Measurements from ENCODE around the gene SYTL1.
A peak's percentile ranks its signal among the peaks of the same experiment; 100 is the strongest.

The SYTL1 gene

GRCh38 chr1:27346991-27347624, 5.3 kb downstream of the SYTL1 start:
- DNase-seq: no peak

DNA sequence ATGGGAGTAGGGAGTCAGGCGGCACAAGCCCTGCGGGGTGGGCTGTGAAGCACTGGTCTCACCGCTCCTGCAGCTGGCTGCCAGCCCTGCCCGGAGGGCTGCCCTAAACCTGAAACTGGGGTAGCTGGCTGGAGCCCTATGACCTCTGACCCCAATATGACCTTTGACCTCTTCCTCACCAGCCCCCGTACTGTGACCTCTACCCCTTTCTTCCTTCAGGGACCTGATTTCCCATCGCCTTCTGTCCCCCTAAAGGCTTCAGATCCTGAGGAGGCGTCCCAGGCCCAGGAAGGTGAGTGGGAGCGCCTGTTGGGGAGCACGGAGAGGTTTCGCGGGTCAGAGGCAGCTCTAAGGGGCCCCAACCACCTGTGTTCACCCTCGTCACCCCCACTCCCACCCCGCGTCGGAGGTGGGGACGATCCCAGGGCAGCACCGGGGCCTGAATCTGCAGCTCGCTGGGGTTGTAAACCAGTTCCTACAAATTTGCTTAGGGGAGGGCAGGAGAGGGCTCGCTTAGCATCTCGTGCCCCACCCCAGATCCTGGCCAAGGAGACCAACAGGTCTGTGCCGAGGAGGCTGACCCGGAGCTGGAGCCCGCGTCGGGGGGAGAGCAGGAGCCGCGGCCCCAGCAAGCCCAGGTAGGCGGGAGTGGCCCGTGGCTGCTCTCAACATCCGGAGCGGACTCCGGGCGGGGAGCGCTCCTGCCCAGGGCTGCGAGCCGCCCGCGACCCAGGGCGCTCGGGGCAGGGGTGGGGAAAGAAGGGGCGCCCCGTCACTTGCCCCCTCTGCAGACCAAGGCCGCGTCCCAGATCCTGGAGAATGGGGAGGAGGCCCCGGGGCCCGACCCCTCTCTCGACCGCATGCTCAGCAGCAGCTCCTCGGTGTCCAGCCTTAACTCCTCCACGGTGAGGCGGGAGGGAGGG, 7.3 kb downstream of the SYTL1 start:
- no peak for DNase-seq

- DNase-seq: peak in 19 of 51 donors; percentile 7 to 52 (median 25)
Measured at GRCh38 chr1:27349784-27350662, 8.2 kb downstream of the SYTL1 start.

DNA sequence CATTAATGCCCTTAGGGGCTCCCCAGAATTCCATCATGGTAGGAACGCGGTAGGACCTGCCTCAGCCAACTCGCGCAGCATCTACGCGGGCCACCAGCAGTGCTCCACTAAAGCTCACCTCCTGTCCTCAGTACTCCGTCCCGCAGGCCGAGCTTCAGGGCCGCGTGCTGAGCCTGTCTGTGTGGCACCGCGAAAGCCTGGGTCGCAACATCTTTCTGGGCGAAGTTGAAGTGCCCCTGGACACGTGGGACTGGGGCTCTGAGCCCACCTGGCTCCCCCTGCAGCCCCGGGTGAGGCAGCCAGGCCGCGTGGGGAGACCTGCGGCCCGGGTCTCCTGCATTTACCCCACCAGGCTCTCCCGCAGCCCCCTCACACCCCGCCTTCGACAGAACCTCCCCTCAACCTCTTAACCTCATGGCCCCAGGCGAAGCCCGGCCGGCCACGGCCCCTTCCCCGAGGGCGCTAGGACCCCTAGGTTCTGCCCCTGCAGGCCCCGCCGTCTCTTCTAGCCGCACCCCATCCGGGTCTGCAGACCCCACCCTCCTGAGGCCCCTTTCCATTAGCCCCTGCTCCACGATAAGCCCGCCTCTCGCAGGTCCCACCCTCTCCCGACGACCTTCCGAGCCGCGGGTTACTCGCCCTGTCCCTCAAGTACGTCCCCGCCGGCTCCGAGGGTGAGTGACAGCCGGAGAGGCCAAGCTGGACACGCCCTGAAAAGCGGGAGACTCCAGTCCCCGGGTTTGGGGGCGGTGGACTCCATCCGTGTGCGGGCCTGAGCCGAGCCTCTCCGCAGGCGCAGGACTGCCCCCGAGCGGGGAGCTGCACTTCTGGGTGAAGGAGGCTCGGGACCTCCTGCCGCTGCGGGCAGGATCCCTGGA, 9.1 kb downstream of the SYTL1 start:
- DNase-seq: peak in 2 of 51 donors; percentile 10 to 11

DNA sequence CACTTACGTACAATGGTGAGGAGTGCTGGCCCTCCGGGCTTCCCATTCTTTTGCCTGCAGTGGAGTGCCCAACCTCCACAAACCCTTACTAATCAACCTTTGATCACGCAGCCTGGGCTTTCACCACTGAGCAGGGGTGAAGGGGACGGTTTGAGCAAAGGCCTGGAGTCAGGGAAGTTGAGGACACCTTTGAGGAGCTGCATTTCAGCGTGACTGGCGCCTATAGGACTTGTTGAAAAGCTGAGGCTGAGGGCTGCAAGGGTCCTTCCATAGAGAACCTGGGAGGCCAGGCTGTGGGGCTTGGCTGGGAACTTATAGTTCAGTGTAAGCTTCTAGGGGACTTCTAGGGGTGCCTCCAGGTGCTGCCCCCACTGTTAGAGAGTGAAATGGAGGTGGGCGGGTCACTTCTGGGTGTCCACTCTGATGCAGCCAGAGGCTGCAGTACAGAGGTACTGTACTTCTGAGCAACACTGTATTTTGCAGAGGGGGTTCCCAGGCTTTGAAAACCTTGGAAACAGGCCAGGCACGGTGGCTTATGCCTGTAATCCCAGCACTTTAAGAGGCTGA, 9.8 kb downstream of the SYTL1 start:
- DNase-seq: no peak

DNA sequence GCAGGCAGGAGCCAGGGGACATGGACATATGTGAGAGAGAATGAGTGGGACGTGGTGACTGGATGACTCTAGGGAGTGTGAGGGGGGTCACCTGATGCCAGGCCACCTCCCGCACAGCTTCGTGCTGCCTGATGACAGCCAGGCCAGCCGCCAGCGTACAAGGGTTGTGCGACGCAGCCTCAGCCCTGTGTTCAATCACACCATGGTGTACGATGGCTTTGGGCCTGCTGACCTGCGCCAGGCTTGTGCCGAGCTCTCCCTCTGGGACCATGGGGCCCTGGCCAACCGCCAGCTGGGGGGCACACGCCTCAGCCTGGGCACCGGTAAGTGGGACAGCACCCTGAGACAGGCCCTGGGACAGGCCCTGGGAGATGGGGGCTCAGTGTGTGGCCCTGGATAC, 11.3 kb downstream of the SYTL1 start:
- no peak for DNase-seq

DNA sequence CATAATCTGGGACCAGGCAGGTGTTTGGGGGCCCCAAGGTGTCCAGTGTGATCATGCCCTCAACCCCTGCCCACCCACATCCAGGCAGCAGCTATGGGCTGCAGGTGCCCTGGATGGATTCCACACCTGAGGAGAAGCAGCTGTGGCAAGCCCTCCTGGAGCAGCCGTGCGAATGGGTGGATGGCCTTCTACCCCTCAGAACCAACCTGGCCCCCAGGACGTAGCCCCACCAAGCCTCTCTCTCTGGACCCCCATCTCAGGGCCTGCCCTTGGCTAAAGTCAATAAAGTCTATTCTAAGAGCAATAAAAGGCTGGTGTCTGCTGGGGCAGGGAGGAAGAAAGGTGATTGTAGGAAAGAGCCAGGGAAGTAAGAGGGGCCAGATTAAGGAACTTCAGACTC, 11.8 kb downstream of the SYTL1 start:
- DNase-seq: no peak

DNA sequence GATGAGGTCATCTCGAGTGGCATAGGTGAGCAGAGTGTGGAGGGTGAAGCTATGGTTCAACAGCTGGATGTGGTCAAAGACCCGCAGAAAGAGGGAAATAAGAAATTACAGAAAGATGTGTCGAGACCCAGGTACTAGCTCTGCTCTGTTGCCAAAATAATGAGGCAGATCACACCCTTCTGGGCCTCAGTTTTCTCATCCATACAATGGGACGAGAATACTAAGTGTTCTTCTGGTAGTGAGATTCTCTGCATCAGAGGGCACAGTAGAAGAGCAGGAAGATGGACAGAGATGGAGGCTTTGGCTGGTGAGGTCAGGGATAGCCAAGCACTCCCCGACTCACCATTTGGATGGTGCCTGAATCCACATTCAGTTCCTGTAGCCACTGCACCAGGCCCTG, 13.9 kb downstream of the SYTL1 start:
- DNase-seq: no peak

GRCh38 chr1:27356277-27356618, 14.4 kb downstream of the SYTL1 start:
- DNase-seq: no peak

DNA sequence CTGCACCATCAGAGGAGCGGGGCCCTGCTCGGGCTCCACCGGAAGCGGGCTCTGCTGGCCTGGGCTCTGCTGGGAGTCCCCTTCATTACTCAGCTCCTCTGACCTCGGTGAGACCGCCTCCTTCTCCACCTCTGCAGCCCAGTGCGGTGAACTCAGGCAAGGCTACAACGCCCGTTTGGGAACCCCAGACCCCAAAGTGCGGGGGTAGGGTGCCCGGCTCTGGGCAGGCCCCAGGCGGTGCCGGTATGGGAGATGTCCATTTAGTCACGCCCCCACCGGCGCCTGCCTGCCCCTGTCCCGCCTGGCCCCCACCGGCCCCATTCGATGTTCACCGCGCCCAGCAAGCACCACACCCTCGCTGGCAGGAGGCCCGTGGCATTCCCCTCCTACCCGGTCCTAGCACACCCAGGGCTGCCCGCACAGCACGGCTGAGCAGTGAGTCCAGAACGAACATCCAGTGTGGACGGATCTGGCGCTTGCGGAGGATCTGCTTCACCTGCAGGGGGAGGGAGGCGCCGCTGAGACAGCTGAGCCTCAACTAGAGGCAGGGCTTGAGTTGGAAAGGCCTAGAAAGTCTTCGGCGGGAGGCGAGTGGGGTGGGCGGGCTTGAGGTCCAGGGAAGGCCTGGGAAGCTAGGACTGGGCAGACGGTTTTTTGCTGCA, 14.9 kb downstream of the SYTL1 start:
- no peak for DNase-seq

- peak in 41 of 51 donors; percentile 4 to 73 (median 36) for DNase-seq
Measured at GRCh38 chr1:27357281-27358037, 15.6 kb downstream of the SYTL1 start.

DNA sequence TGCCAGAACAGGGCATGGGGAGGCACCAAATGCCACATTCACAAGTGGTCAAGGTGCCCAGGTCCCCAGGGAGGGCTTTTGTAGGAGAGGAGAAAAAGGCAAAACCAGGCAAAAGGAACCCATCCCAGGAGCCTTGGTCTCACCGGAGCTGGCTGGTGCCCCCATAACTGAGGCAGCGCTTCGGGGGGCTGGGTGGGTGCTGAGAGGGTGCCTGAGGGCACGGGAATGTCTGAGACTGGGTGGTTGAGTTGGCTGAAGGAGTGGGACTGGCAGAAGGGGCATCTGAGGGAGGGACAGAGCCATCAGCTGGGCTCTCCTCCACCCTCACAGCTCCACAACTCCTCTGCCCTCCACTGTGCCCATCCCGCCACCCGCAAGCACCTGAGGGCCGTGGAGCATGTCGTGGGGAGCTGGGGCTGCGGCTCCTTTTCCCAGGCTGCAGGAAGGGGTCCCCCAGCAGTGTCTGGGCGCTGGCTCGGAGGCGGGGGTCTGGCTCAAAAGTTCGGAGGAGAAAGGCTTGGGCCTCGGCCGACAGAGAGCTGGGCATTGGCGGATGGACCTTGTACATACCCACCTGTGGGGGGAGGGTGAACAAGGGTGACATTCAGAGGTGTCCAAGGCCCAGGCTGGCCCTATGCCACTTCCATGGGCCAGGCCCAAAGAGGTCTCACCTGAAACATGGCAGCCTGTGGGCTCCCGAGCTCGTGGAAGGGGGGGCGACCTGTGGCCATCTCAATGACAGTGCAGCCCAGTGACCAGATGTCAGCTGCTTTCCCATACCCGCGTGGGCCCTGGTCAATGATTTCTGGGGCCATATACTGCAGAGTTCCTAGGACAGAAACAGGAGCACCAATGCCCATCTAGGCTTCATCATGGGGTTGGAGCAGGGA, 16.5 kb downstream of the SYTL1 start:
- DNase-seq: no peak

- DNase-seq: no peak
Measured at GRCh38 chr1:27358928-27359313, 17.1 kb downstream of the SYTL1 start.

GRCh38 chr1:27359822-27360158, 18.0 kb downstream of the SYTL1 start:
- no peak for DNase-seq

DNA sequence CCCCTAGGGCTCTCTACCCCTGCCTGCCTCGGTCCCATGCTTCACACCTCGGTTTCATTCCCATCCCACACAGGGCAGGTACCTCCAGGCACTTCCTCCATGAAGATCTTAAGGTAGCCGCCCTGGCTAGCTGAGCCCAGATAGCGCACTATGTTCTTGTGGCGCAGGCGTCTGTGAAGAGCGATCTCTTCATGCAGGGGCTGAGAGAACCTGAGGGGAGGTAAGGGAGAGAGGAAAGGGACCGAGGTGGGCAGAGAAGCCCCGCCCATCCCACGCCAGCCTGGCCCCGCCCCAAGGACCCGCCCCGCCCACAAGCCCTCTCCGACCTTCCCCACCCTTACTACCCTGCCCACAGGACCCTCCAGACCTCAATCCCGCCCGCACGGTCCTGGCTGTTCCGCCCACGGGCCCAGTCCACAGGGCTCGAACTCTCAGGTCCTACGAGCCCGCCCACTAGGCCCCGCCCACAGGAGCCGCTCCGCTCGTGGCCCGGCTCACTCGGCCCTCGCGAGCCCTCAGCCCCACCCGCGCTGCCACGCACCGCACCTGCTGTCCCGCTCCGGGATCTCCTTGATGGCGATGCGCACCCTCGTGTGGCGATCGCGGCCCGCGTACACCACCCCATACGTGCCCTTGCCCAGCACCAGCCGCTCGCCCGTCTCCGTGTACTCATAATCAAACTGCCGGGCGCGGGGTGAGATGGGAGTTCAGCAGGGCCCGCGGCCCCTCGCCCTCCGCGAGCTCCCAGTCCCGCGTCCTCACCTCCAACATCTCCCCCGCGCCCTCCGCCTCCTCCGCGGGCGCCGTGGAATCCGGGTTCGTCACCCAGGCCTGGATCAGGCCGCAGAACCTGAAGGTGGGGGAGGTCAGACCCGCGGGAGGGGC, 18.6 kb downstream of the SYTL1 start:
- DNase-seq: peak in 3 of 51 donors; percentile 8 to 34 (median 24)

GRCh38 chr1:27361044-27361402, 19.2 kb downstream of the SYTL1 start:
- no peak for DNase-seq

DNA sequence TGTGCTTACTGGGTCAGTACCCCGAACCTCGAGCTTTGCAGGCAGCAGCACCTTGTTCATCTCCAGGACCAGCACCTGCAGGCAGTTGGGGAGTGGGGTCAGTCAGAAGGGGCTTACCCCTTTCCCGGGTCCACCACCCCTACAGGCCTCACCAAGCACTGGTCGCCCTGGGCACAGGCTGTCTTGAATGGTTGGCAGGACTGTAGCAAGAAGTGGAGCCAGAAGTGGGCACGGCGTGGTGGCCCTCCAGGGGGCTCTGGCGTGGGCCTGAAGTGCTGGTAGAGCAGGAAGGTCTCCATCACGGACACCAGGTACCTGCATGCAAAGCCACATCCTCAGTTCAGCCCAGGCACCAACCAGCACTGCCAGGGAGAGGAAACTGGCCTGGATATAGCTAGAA, 19.7 kb downstream of the SYTL1 start:
- no peak for DNase-seq
